HCT116 (cell line): ENCODE data around the gene SORCS2. TPM values are rescaled to one million over a fixed set of nuclear protein-coding genes. Genes with fewer than 3 reads are reported as not detected.

Experiments
- ATAC-seq: fragments of 200-7000 bp; cut with Tn5 transposase; 2 replicates; pipeline ENCODE4 v1.9.1; 2020; ENCODE audit warnings: mild to moderate bottlenecking, moderate library complexity
- BruUV-seq: library from RNA; stranded (reverse); fragments of 400-500 nt; replicated peaks from 2 replicates; lab custom pipeline; 2021; lab: Mats Ljungman, UMichigan
- CTCF ChIA-PET: fragments of 300-600 bp; sonication (Branson Sonifier 250); formaldehyde crosslinking; loops from one replicate; lab custom pipeline; 2021; ENCODE audit warnings: antibody characterized with exemption; lab: Charles Lee
- POLR2A ChIA-PET: fragments of 300-600, 350-600 bp; sonication (Branson Sonifier 250); formaldehyde crosslinking; loops from one replicate; lab custom pipeline; 2021; ENCODE audit warnings: antibody characterized with exemption; lab: Charles Lee
- RAD21 ChIA-PET, 2 experiments: fragments of 300-600 bp; sonication (Branson Sonifier 250); formaldehyde crosslinking; loops; one replicate each; lab custom pipeline; 2023; ENCODE audit warnings: low total read pairs in 2 of 2; ENCODE audit not compliant: uncharacterized antibody in 2 of 2, unreplicated experiment in 2 of 2, low non-redundant PET in 1 of 2; lab: Charles Lee
- DNase-seq: peaks from one replicate; pipeline ENCODE4 v3.0.0-alpha.2; 2010; ENCODE audit warnings: low read depth, low spot score
- H2AFZ ChIP-seq: fragments of 200-600 bp; shearing (Covaris generic), sonication (generic); 2 replicates; pipeline ENCODE4 v1.6.1; 2017; ENCODE audit warnings: low read depth, mixed run types, mixed read lengths, antibody characterized with exemption, low read length; ENCODE audit not compliant: poor library complexity, severe bottlenecking
- H3K27ac ChIP-seq: 2 replicates; pipeline ENCODE4 v1.5.1; 2012; ENCODE audit warnings: low read depth, low read length
- H3K27me3 ChIP-seq: fragments of 200-600 bp; sonication (generic); 2 replicates; pipeline ENCODE4 v1.6.1; 2016; ENCODE audit warnings: mixed run types, low read length, mixed read lengths; ENCODE audit not compliant: insufficient read depth
- H3K36me3 ChIP-seq, 2 experiments: fragments of 200-500 bp in 1 of 2; fragments of 200-600 bp in 1 of 2; sonication (Bioruptor generic) in 1 of 2; sonication (generic) in 1 of 2; 2 replicates each; pipeline versions ENCODE4 v1.5.1 to v1.6.1; 2014 to 2016; ENCODE audit warnings: low read length in 2 of 2, inconsistent platforms in 1 of 2, mixed read lengths in 1 of 2, mixed run types in 1 of 2; ENCODE audit not compliant: insufficient read depth in 2 of 2, control insufficient read depth in 1 of 2
- H3K4me1 ChIP-seq, 2 experiments: fragments of 200-600 bp in 1 of 2; sonication (generic) in 1 of 2; 2 replicates each; pipeline versions ENCODE4 v1.5.1 to v1.6.1; 2012 to 2017; ENCODE audit warnings: low read length in 2 of 2, inconsistent platforms in 1 of 2, mild to moderate bottlenecking in 1 of 2, mixed read lengths in 1 of 2, mixed run types in 1 of 2, moderate library complexity in 1 of 2; ENCODE audit not compliant: insufficient read depth in 2 of 2, control insufficient read depth in 1 of 2
- H3K4me2 ChIP-seq: fragments of 200-600 bp; sonication (generic); 2 replicates; pipeline ENCODE4 v1.6.1; 2017; ENCODE audit warnings: mixed run types, low read length, mixed read lengths
- H3K4me3 ChIP-seq, 2 experiments: fragments of 200-600 bp in 1 of 2; sonication (generic) in 1 of 2; replicated peaks in 1 of 2; 2 replicates each; pipeline ENCODE4 v1.5.1; 2011 to 2016; ENCODE audit warnings: low read length in 2 of 2, control low read depth in 1 of 2, low read depth in 1 of 2, mild to moderate bottlenecking in 1 of 2, mixed read lengths in 1 of 2, mixed run types in 1 of 2
- H3K79me2 ChIP-seq: fragments of 200-600 bp; sonication (generic); 2 replicates; pipeline ENCODE4 v1.6.1; 2017; ENCODE audit warnings: mild to moderate bottlenecking, mixed run types, low read length, moderate library complexity, mixed read lengths; ENCODE audit not compliant: insufficient read depth
- H3K9ac ChIP-seq: fragments of 200-600 bp; sonication (generic); 2 replicates; pipeline ENCODE4 v1.6.1; 2016; ENCODE audit warnings: low read length, mixed read lengths
- H3K9me2 ChIP-seq: fragments of 200-600 bp; sonication (generic), shearing (Covaris generic); 2 replicates; pipeline ENCODE4 v1.6.1; 2017; ENCODE audit warnings: mixed run types, mild to moderate bottlenecking, moderate library complexity; ENCODE audit not compliant: insufficient read depth
- H3K9me3 ChIP-seq, 2 experiments: fragments of 200-500 bp in 1 of 2; fragments of 200-600 bp in 1 of 2; sonication (Bioruptor generic) in 1 of 2; sonication (generic) in 1 of 2; 2 replicates each; pipeline ENCODE4 v1.6.1; 2014 to 2017; ENCODE audit warnings: low read length in 2 of 2, mixed read lengths in 2 of 2, inconsistent platforms in 1 of 2, low read depth in 1 of 2, mild to moderate bottlenecking in 1 of 2, mixed run types in 1 of 2, moderate library complexity in 1 of 2; ENCODE audit not compliant: control insufficient read depth in 1 of 2, insufficient read depth in 1 of 2
- H4K20me1 ChIP-seq: fragments of 200-600 bp; sonication (generic), shearing (Covaris generic); 2 replicates; pipeline ENCODE4 v1.6.1; 2017; ENCODE audit warnings: mixed run types, mild to moderate bottlenecking, moderate library complexity; ENCODE audit not compliant: insufficient read depth
- CBX3 ChIP-seq: IDR thresholded peaks from 2 replicates; pipeline ENCODE4 v1.6.1; 2012; ENCODE audit warnings: low read depth
- CEBPB ChIP-seq: IDR thresholded peaks from 2 replicates; pipeline ENCODE4 v1.6.1; 2012; ENCODE audit warnings: low read depth
- EGR1 ChIP-seq: IDR thresholded peaks from 2 replicates; pipeline ENCODE4 v1.6.1; 2012; ENCODE audit warnings: low read depth
- ELF1 ChIP-seq: IDR thresholded peaks from 2 replicates; pipeline ENCODE4 v1.6.1; 2012; ENCODE audit warnings: low read depth, borderline replicate concordance
- EZH2phosphoT487 ChIP-seq: fragments of 200-600 bp; IDR thresholded peaks from 2 replicates; pipeline ENCODE4 v1.6.1; 2018; ENCODE audit warnings: antibody characterized with exemption, borderline replicate concordance
- JUND ChIP-seq: IDR thresholded peaks from 2 replicates; pipeline ENCODE4 v1.6.1; 2012
- RAD21 ChIP-seq: IDR thresholded peaks from 2 replicates; pipeline ENCODE4 v1.6.1; 2012; ENCODE audit warnings: low read depth, mild to moderate bottlenecking
- SIN3A ChIP-seq: IDR thresholded peaks from 2 replicates; pipeline ENCODE4 v1.6.1; 2012; ENCODE audit warnings: low read depth
- SP1 ChIP-seq: IDR thresholded peaks from 2 replicates; pipeline ENCODE4 v1.6.1; 2012; ENCODE audit warnings: low read depth
- YY1 ChIP-seq: IDR thresholded peaks from 2 replicates; pipeline ENCODE4 v1.6.1; 2011; ENCODE audit warnings: low read length, low read depth, moderate library complexity, mild to moderate bottlenecking; ENCODE audit not compliant: insufficient replicate concordance; ENCODE audit errors: extremely low read depth
- ZNF274 ChIP-seq: fragments of 200-500 bp; sonication (Bioruptor generic); IDR thresholded peaks from 2 replicates; pipeline ENCODE4 v1.6.1; 2014; ENCODE audit warnings: mild to moderate bottlenecking, low read depth, low read length, inconsistent platforms
- intact Hi-C: fragments of 100-400 bp; cut with micrococcal nuclease; formaldehyde crosslinking; loops from 2 replicates; pipeline ENCODE4 v1.10.0; 2022
- total RNA-seq: library from RNA; stranded (reverse); gene quantifications from one replicate; pipeline ENCODE4 v1.2.1, GENCODE V29; 2021; ENCODE audit not compliant: unreplicated experiment
- TF ChIP-seq, protein P1 (sequence below), 3 experiments: fragments of 200-600 bp in 1 of 3; sonication (generic) in 1 of 3; IDR thresholded peaks in 2 of 3; conservative IDR thresholded peaks in 1 of 3; 2 replicates each; pipeline ENCODE4 v1.5.1; 2012 to 2017; ENCODE audit warnings: low read depth in 2 of 3, low read length in 2 of 3, antibody characterized with exemption in 1 of 3, borderline replicate concordance in 1 of 3, control low read depth in 1 of 3, mild to moderate bottlenecking in 1 of 3, mixed read lengths in 1 of 3, mixed run types in 1 of 3, moderate library complexity in 1 of 3; ENCODE audit not compliant: insufficient read depth in 1 of 3
- TF ChIP-seq, protein P2 (sequence below): IDR thresholded peaks from 2 replicates; pipeline ENCODE4 v1.6.1; 2012
- TF ChIP-seq, protein P3 (sequence below): IDR thresholded peaks from 2 replicates; pipeline ENCODE4 v1.6.1; 2012
- TF ChIP-seq, protein P4 (sequence below): IDR thresholded peaks from 2 replicates; pipeline ENCODE4 v1.6.1; 2012; ENCODE audit warnings: low read depth

Gene SORCS2
- total RNA-seq, 1 experiment from 2014 or later, result 0.37 TPM

DNA sequence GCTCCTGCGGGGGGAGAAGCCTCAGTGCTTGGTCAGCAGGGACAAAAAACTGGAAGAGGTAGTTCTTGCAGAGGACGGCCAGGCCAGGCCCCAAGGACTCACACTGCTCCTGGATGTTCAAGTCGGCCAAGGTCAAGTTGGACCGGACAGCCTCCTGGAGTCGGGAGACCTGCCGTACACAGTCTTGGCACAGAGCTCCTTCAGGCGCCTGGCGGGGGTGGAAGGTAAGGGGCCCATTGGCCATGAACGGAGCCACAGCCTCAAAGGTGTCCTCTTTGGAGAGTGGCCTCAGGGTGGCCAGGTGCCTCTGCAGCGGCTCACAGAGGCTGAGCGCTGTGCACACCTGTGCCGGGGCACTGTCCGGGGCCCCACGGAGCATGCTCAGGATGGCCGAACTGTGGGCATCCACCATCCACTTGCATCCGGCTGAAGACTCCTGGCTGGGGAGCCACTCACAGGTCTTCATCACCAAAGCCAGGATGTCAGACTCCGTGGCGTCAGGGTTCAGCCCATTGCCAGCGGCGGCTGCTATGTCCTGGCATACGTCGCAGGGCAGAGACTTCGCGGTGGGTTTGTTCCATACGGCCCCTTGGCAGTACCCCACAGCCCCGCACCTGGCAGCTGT is 241.9 kb downstream of the SORCS2 start:
- no peak for DNase-seq
- no peak for ATAC-seq
- POLR2A ChIA-PET, result no interaction called here
- Histone ChIP-seq H3K9me2 (no peaks in the 10 kb centered on the region), H4K20me1 (no peaks in the 10 kb centered on the region), H3K79me2 (no peaks in the 10 kb centered on the region), H3K9me3 (no peaks in the 10 kb centered on the region), H3K27ac (no peak overlapping the region; the same call in 1 of the 2 replicates), H3K4me1 (peaks cover 34 to 45% of the 10 kb centered on the region in 2 experiments), H3K4me2 (peak overlapping the region; percentile 67), H3K27me3 (no peaks in the 10 kb centered on the region), H2AFZ (no peak overlapping the region)
- CTCF ChIA-PET, result no interaction called here
- intact Hi-C loops, result no loop called here
- RAD21 ChIA-PET, result no interaction called here
- TF ChIP-seq EZH2phosphoT487, result no peak
- TF ChIP-seq ZNF274, result no peak
- TF ChIP-seq, protein P1, sequence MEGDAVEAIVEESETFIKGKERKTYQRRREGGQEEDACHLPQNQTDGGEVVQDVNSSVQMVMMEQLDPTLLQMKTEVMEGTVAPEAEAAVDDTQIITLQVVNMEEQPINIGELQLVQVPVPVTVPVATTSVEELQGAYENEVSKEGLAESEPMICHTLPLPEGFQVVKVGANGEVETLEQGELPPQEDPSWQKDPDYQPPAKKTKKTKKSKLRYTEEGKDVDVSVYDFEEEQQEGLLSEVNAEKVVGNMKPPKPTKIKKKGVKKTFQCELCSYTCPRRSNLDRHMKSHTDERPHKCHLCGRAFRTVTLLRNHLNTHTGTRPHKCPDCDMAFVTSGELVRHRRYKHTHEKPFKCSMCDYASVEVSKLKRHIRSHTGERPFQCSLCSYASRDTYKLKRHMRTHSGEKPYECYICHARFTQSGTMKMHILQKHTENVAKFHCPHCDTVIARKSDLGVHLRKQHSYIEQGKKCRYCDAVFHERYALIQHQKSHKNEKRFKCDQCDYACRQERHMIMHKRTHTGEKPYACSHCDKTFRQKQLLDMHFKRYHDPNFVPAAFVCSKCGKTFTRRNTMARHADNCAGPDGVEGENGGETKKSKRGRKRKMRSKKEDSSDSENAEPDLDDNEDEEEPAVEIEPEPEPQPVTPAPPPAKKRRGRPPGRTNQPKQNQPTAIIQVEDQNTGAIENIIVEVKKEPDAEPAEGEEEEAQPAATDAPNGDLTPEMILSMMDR (IDR thresholded peaks at IDR 0.05 in 2 of 3, conservative IDR thresholded peaks at IDR 0.05 in 1 of 3; ENCODE audit: borderline replicate concordance in 1 of 3, insufficient read depth in 1 of 3, low read depth in 2 of 3, low read length in 2 of 3), result no peak
- no peak for TF ChIP-seq CEBPB
- TF ChIP-seq, all 23 proteins: peak for 0
- Histone ChIP-seq H3K4me3 (no peak overlapping the region), H3K36me3 (no peaks in the 10 kb centered on the region), H3K9ac (no peak overlapping the region)
- BruUV-seq, result no TSS peak

DNA sequence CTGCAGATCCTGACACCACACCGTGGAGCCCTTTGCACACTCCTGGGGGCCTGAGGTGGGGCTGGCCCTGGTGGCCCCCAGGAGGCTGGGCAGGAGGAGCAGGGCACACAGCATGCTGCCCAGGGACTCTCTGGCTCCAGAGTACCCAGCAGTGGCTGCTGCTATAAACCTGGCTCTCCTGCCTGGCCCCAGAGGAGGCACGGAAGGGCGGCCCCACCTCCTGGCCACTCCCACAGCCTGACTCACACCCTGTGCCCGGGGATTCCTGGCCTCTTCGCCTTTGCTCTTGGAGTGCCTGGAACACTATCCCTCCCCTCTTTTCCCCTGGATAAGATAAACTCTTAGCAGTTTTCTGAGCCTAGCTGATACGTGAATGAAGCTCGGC is 242.4 kb downstream of the SORCS2 start, which contains the start of gene PSAPL1:
Gene PSAPL1, minus strand, starts transcription at position 165 of the 385 bp plus-strand sequence. Its CDS starts 51 bp downstream, at position 114.
- peaks cover 31 to 41% of the 10 kb centered on the region in 2 experiments for H3K4me1 ChIP-seq
- H3K36me3 ChIP-seq, result no peaks in the 10 kb centered on the region
- BruUV-seq, result no TSS peak
- intact Hi-C loops, result no loop called here
- no peaks in the 10 kb centered on the region for H3K9me2 ChIP-seq
- no peak within 1 kb of the TSS; the same call in 1 of the 2 replicates for H3K27ac ChIP-seq
- RAD21 ChIA-PET, result no interaction called here
- H2AFZ ChIP-seq, result no peak within 1 kb of the TSS
- H4K20me1 ChIP-seq, result no peaks in the 10 kb centered on the region
- ATAC-seq (peak; percentile 95), DNase-seq (peak; percentile 16)
- H3K79me2 ChIP-seq, result no peaks in the 10 kb centered on the region
- peak within 1 kb of the TSS; percentile 34; the same call in 1 of the 2 replicates for H3K9ac ChIP-seq
- POLR2A ChIA-PET, result no interaction called here
- H3K4me2 ChIP-seq, result peak within 1 kb of the TSS; percentile 67
- CTCF ChIA-PET, result no interaction called here
- no peaks in the 10 kb centered on the region for H3K27me3 ChIP-seq
- H3K4me3 ChIP-seq, result no peak within 1 kb of the TSS
- H3K9me3 ChIP-seq, result no peaks in the 10 kb centered on the region
- TF ChIP-seq CBX3 (no peak), SIN3A (no peak), RAD21 (no peak), EGR1 (no peak), SP1 (no peak), EZH2phosphoT487 (no peak), JUND (no peak), ZNF274 (no peak), YY1 (no peak), CEBPB (no peak), ELF1 (no peak)
- TF ChIP-seq, protein P2, sequence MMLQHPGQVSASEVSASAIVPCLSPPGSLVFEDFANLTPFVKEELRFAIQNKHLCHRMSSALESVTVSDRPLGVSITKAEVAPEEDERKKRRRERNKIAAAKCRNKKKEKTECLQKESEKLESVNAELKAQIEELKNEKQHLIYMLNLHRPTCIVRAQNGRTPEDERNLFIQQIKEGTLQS, result no peak
- TF ChIP-seq, protein P3, sequence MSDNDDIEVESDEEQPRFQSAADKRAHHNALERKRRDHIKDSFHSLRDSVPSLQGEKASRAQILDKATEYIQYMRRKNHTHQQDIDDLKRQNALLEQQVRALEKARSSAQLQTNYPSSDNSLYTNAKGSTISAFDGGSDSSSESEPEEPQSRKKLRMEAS, result no peak
- TF ChIP-seq, protein P4, sequence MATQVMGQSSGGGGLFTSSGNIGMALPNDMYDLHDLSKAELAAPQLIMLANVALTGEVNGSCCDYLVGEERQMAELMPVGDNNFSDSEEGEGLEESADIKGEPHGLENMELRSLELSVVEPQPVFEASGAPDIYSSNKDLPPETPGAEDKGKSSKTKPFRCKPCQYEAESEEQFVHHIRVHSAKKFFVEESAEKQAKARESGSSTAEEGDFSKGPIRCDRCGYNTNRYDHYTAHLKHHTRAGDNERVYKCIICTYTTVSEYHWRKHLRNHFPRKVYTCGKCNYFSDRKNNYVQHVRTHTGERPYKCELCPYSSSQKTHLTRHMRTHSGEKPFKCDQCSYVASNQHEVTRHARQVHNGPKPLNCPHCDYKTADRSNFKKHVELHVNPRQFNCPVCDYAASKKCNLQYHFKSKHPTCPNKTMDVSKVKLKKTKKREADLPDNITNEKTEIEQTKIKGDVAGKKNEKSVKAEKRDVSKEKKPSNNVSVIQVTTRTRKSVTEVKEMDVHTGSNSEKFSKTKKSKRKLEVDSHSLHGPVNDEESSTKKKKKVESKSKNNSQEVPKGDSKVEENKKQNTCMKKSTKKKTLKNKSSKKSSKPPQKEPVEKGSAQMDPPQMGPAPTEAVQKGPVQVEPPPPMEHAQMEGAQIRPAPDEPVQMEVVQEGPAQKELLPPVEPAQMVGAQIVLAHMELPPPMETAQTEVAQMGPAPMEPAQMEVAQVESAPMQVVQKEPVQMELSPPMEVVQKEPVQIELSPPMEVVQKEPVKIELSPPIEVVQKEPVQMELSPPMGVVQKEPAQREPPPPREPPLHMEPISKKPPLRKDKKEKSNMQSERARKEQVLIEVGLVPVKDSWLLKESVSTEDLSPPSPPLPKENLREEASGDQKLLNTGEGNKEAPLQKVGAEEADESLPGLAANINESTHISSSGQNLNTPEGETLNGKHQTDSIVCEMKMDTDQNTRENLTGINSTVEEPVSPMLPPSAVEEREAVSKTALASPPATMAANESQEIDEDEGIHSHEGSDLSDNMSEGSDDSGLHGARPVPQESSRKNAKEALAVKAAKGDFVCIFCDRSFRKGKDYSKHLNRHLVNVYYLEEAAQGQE, result no peak
